AG04450 (cell line): ENCODE results near the gene RNF40. TPM values are rescaled to one million over a fixed set of nuclear protein-coding genes. Genes with fewer than 3 reads are reported as not detected.
"Not testable (repeated sequence)": the region's sequence is repeated elsewhere in the genome, so short reads cannot be mapped to it uniquely, and the experiment has no call there.

Experiments
- CTCF ChIA-PET: fragments of 300-600, 350-600 bp; formaldehyde crosslinking; extraction: SDS; loops from one replicate; lab custom pipeline; 2022; ENCODE audit warnings: antibody characterized with exemption, inconsistent platforms; lab: Charles Lee
- POLR2A ChIA-PET: fragments of 350-600 bp; formaldehyde crosslinking; extraction: SDS; loops from one replicate; lab custom pipeline; 2021; ENCODE audit warnings: antibody characterized with exemption, inconsistent platforms; lab: Yijun Ruan, JAX
- DNase-seq: peaks from one replicate; pipeline ENCODE4 v3.0.0-alpha.2; 2011; ENCODE audit warnings: low read depth, low spot score
- H3K27ac ChIP-seq: one replicate; pipeline ENCODE4 v1.5.1; 2012; ENCODE audit warnings: low read depth, low read length, control low read depth
- H3K27me3 ChIP-seq: one replicate; pipeline ENCODE4 v1.6.0; 2012; ENCODE audit warnings: low read length; ENCODE audit not compliant: control insufficient read depth, insufficient read depth
- H3K4me3 ChIP-seq: 2 replicates; pipeline ENCODE4 v1.5.1; 2011; ENCODE audit warnings: mild to moderate bottlenecking, low read depth, low read length, control low read depth
- H3K9me3 ChIP-seq: 2 replicates; pipeline ENCODE4 v1.5.1; 2012; ENCODE audit warnings: low read length; ENCODE audit not compliant: control insufficient read depth, insufficient read depth
- polyA plus RNA-seq: library from polyadenylated mRNA; depleted of rRNA; stranded (reverse); fragments of >200 nt; gene quantifications from 2 replicates; pipeline ENCODE4 v1.2.3, GENCODE V29; 2011; rRNA removed
- small RNA-seq: library from RNA; depleted of rRNA; stranded (forward); fragments of <200 nt; gene quantifications from one replicate; pipeline ENCODE3, GENCODE V24; 2012; ENCODE audit warnings: low read depth; ENCODE audit not compliant: insufficient read length
- TF ChIP-seq, protein P1 (sequence below): IDR thresholded peaks from 2 replicates; pipeline ENCODE4 v1.5.1; 2011; ENCODE audit warnings: low read depth, low read length, control low read depth, inconsistent platforms

Gene RNF40
- polyA plus RNA-seq, 1 experiment = 66.8 TPM

DNA sequence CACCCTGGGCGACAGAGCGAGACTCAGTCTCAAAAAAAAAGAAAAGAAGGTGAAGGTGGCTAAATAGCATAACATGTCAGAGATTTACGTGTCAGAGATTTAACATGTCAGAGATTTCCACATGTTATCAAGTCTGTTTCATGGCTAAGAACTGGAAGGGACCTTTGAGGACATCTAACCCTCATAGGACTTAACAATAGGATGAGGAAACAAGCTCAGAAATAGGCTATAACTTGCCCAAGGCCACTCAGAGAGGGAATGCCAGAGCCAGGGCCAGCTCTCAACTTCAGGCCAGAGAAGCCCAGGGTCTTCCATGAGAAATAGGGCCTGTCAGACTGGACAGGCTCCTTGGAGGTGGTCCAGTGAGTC is 51.7 kb downstream of the RNF40 start:
- ChIA-PET CTCF (interaction anchor here (0.5 to 3.4 kb wide), 21 partner anchors 8 to 665 kb away, joined by 3 to 33 read pairs (median 4); partner anchors contain the start of genes PHKG2 and RNF40), POLR2A (interaction anchor here (1.1 kb wide), 2 partner anchors 8 to 26 kb away, joined by 4 to 20 read pairs; partner anchors contain the start of gene ZNF629)
- Histone ChIP-seq H3K4me3 (peak overlapping the region; percentile 53), H3K9me3 (peaks cover 4% of the 10 kb centered on the region; the same call in 1 of the 2 replicates), H3K27me3 (no peaks in the 10 kb centered on the region), H3K27ac (peak overlapping the region; percentile 11)
- TF ChIP-seq, protein P1, sequence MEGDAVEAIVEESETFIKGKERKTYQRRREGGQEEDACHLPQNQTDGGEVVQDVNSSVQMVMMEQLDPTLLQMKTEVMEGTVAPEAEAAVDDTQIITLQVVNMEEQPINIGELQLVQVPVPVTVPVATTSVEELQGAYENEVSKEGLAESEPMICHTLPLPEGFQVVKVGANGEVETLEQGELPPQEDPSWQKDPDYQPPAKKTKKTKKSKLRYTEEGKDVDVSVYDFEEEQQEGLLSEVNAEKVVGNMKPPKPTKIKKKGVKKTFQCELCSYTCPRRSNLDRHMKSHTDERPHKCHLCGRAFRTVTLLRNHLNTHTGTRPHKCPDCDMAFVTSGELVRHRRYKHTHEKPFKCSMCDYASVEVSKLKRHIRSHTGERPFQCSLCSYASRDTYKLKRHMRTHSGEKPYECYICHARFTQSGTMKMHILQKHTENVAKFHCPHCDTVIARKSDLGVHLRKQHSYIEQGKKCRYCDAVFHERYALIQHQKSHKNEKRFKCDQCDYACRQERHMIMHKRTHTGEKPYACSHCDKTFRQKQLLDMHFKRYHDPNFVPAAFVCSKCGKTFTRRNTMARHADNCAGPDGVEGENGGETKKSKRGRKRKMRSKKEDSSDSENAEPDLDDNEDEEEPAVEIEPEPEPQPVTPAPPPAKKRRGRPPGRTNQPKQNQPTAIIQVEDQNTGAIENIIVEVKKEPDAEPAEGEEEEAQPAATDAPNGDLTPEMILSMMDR = no peak
- no peak for DNase-seq

DNA sequence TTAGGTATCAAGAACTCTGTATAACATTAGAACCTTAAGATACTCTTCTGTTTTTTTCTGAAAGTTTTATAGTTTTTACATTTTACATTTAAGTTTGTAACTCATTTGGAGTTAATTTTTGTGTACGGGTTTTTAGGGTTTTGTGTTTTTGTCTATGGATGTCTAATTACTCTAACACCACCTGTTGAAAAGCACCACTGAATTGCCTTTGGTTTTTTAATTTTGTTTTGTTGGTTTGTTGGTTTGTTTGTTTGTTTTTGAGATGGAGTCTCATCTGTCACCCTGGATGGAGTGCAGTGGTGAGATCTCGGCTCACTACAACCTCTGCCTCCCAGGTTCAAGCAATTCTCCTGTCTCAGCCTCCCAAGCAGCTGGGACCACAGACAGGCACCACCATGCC is 54.6 kb downstream of the RNF40 start:
- Histone ChIP-seq H3K27me3 (no peaks in the 10 kb centered on the region), H3K9me3 (peaks cover 13% of the 10 kb centered on the region), H3K4me3 (no peak overlapping the region), H3K27ac (no peak overlapping the region)
- DNase-seq = no peak
- ChIA-PET POLR2A (no interaction called here), CTCF (interaction anchor here (0.7 to 0.8 kb wide), 2 partner anchors 10 to 12 kb away, joined by 4 to 6 read pairs; no protein-coding TSS in a partner anchor)
- TF ChIP-seq, protein P1 = no peak

GRCh38 chr16:30820952-30821421 is 58.9 kb downstream of the RNF40 start:
- DNase-seq = no peak
- Histone ChIP-seq H3K27me3 (no peaks in the 10 kb centered on the region), H3K4me3 (no peak overlapping the region), H3K27ac (no peak overlapping the region), H3K9me3 (peaks cover 13% of the 10 kb centered on the region)
- POLR2A ChIA-PET = no interaction called here
- TF ChIP-seq, protein P1 = no peak
- CTCF ChIA-PET = no interaction called here

- POLR2A ChIA-PET, DNase-seq, H3K27ac ChIP-seq, H3K27me3 ChIP-seq, H3K4me3 ChIP-seq: not testable (repeated sequence)
- peaks cover 13% of the 10 kb centered on the region for H3K9me3 ChIP-seq
- CTCF ChIA-PET = interaction anchor here (0.6 to 2.5 kb wide), 2 partner anchors 8 to 80 kb away, joined by 9 to 14 read pairs; no protein-coding TSS in a partner anchor
These were observed 59.3 kb downstream of the RNF40 start for GRCh38 chr16:30821441-30821840.

GRCh38 chr16:30821891-30822290 is 59.8 kb downstream of the RNF40 start:
- ChIA-PET POLR2A (no interaction called here), CTCF (interaction anchor here (0.6 to 2.5 kb wide), 3 partner anchors 9 to 79 kb away, joined by 4 to 14 read pairs (median 9); no protein-coding TSS in a partner anchor)
- TF ChIP-seq, protein P1 = no peak
- no peak overlapping the region for H3K4me3 ChIP-seq
- peaks cover 13% of the 10 kb centered on the region for H3K9me3 ChIP-seq
- H3K27ac ChIP-seq = no peak overlapping the region
- no peaks in the 10 kb centered on the region for H3K27me3 ChIP-seq
- DNase-seq = no peak

Small RNA genes lying within 50 kb of the gene (small RNA-seq; reads per million reads assigned to genes)
- not detected for gene RF00017

Other genes with a start within 250 kb of the RNF40 start
- gene ZNF768, start 235.8 kb upstream of the RNF40 start, polyA plus RNA-seq = 9.8 and 14.5 TPM in 2 replicates
- 4.9 and 5.0 TPM in 2 replicates for gene ZNF747, start 227.5 kb upstream of the RNF40 start, polyA plus RNA-seq
- gene ZNF764, start 203.9 kb upstream of the RNF40 start, polyA plus RNA-seq = 2.5 and 3.2 TPM in 2 replicates
- gene ZNF688, start 190.6 kb upstream of the RNF40 start, polyA plus RNA-seq = 5.5 and 6.8 TPM in 2 replicates
- gene ZNF785, start 176.6 kb upstream of the RNF40 start, polyA plus RNA-seq = 4.7 and 6.6 TPM in 2 replicates
- 4.0 and 4.2 TPM in 2 replicates for gene ZNF689, start 151.9 kb upstream of the RNF40 start, polyA plus RNA-seq
- 4.9 and 6.9 TPM in 2 replicates for gene PRR14, start 111.4 kb upstream of the RNF40 start, polyA plus RNA-seq
- 5.0 and 9.0 TPM in 2 replicates for gene FBRS, start 103.9 kb upstream of the RNF40 start, polyA plus RNA-seq
- gene SRCAP, start 63.2 kb upstream of the RNF40 start, polyA plus RNA-seq = 3.1 and 5.8 TPM in 2 replicates
- gene PHKG2, start 13.9 kb upstream of the RNF40 start, polyA plus RNA-seq = 21.7 and 26.0 TPM in 2 replicates
- 2.6 and 3.1 TPM in 2 replicates for gene CFAP119, start 260 bp upstream of the RNF40 start, polyA plus RNA-seq
- 5.1 and 8.0 TPM in 2 replicates for gene ZNF629, start 24.9 kb downstream of the RNF40 start, polyA plus RNA-seq
- gene BCL7C, start 131.8 kb downstream of the RNF40 start, polyA plus RNA-seq = 27.7 and 27.8 TPM in 2 replicates
- gene CTF1, start 134.3 kb downstream of the RNF40 start, polyA plus RNA-seq = 10.1 and 12.5 TPM in 2 replicates
- gene FBXL19, start 161.2 kb downstream of the RNF40 start, polyA plus RNA-seq = 7.1 and 10.6 TPM in 2 replicates
- 23.7 and 29.5 TPM in 2 replicates for gene ORAI3, start 186.7 kb downstream of the RNF40 start, polyA plus RNA-seq
- gene SETD1A, start 195.4 kb downstream of the RNF40 start, polyA plus RNA-seq = 1.1 and 1.4 TPM in 2 replicates
- gene HSD3B7, start 222.9 kb downstream of the RNF40 start, polyA plus RNA-seq = 6.1 and 9.5 TPM in 2 replicates
- gene STX1B, start 248.3 kb downstream of the RNF40 start, polyA plus RNA-seq = 4.2 and 4.8 TPM in 2 replicates